ENCODE data around the gene SGMS2. TPM values are rescaled to one million over a fixed set of nuclear protein-coding genes. Genes with fewer than 3 reads are reported as not detected.

Gene SGMS2
- total and polyA plus RNA-seq, 10 of the 15 experiments (the other 5 are each of a cell fraction or from before 2014, with no cell fraction given): under 0.01 to 3.2 (median 0.17) TPM; not detected in 4

DNA sequence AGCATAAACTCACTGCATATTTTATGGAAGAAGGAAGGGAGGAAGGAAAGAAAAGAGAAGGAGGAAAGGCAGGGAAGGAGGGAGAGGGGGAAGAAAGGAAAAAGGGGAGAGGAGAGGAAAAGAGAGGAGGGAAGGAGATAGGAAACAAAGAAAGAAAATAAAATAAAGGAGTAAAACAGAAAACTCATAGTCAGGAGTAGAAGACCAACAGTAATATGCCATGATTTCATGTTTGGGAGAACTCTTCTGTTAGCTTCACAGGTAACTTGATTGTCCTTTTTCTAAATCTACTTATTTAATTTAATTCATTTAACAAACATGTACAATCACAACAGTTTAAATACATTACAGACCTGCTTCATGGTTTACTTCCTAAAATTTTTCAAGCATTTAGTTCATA, 46.8 kb upstream of the SGMS2 start:
- Histone ChIP-seq H3K4me1 (ENCODE audit: control insufficient read depth, insufficient read depth, low read length) (no peaks in the 10 kb centered on the region), H3K9ac (ENCODE audit: control insufficient read depth, insufficient read depth, low read length) (no peak overlapping the region), H3K4me3 (no peak overlapping the region), H3K27ac (ENCODE audit: control insufficient read depth, insufficient read depth) (no peak overlapping the region), H3K4me2 (ENCODE audit: control insufficient read depth, insufficient read depth) (no peak overlapping the region), H4K20me1 (ENCODE audit: control insufficient read depth, insufficient read depth) (no peaks in the 10 kb centered on the region), H3K9me3 (replicated peaks; ENCODE audit: control insufficient read depth, insufficient read depth, low read length) (no peaks in the 10 kb centered on the region; the same call in 2 of the 3 replicates), H2AFZ (ENCODE audit: control insufficient read depth, low read depth, low read length) (no peak overlapping the region), H3K27me3 (replicated peaks in 1 of 2; ENCODE audit: control insufficient read depth in 2 of 2, insufficient read depth in 2 of 2, low read length in 1 of 2) (no peaks in the 10 kb centered on the region), H3K36me3 (ENCODE audit: control insufficient read depth in 2 of 2, insufficient read depth in 2 of 2, low read length in 1 of 2) (no peaks in the 10 kb centered on the region), H3K79me2 (ENCODE audit: control insufficient read depth, insufficient read depth, low read length) (no peaks in the 10 kb centered on the region)
- CTCF ChIA-PET: interaction anchor here (0.6 kb wide), 1 partner anchor 11 kb away, joined by 3 read pairs; no protein-coding TSS in a partner anchor
- in situ Hi-C loops (cut with MboI): no loop called here
- intact Hi-C loops (cut with micrococcal nuclease; ENCODE audit: unreplicated experiment): no loop called here
- RAD21 ChIA-PET (ENCODE audit: unreplicated experiment): no interaction called here
- BruUV-seq (replicated peaks): no TSS peak
- DNase-seq (ENCODE audit: low read depth, low spot score): no peak
- no peak for ATAC-seq
- SMC1A ChIA-PET (ENCODE audit: uncharacterized antibody, unreplicated experiment): no interaction called here
- FAIRE-seq: no peak
- POLR2A ChIA-PET: no interaction called here
- TF ChIP-seq TCF3 (IDR thresholded peaks at IDR 0.05; ENCODE audit: borderline replicate concordance, insufficient read depth, low read depth, low read length) (no peak), POLR2A (IDR thresholded peaks at IDR 0.05; ENCODE audit: low read depth, low read length) (no peak), JUNB (IDR thresholded peaks at IDR 0.05) (no peak), HCFC1 (IDR thresholded peaks at IDR 0.05; ENCODE audit: low read length) (no peak), GABPA (IDR thresholded peaks at IDR 0.05; ENCODE audit: low read depth) (no peak), MTA2 (IDR thresholded peaks at IDR 0.05; ENCODE audit: low read depth) (no peak), MTA3 (IDR thresholded peaks at IDR 0.05; ENCODE audit: borderline replicate concordance, low read length) (no peak), ATF7 (IDR thresholded peaks at IDR 0.05; ENCODE audit: low read depth) (no peak), ZNF24 (IDR thresholded peaks at IDR 0.05) (no peak), ZNF207 (IDR thresholded peaks at IDR 0.05; ENCODE audit: borderline replicate concordance) (no peak), SMAD5 (IDR thresholded peaks at IDR 0.05; ENCODE audit: low read depth) (no peak), IKZF2 (IDR thresholded peaks at IDR 0.05) (no peak), YBX1 (IDR thresholded peaks at IDR 0.05) (no peak), CREM (IDR thresholded peaks at IDR 0.05; ENCODE audit: low read depth) (no peak)
- TF ChIP-seq, protein P1, sequence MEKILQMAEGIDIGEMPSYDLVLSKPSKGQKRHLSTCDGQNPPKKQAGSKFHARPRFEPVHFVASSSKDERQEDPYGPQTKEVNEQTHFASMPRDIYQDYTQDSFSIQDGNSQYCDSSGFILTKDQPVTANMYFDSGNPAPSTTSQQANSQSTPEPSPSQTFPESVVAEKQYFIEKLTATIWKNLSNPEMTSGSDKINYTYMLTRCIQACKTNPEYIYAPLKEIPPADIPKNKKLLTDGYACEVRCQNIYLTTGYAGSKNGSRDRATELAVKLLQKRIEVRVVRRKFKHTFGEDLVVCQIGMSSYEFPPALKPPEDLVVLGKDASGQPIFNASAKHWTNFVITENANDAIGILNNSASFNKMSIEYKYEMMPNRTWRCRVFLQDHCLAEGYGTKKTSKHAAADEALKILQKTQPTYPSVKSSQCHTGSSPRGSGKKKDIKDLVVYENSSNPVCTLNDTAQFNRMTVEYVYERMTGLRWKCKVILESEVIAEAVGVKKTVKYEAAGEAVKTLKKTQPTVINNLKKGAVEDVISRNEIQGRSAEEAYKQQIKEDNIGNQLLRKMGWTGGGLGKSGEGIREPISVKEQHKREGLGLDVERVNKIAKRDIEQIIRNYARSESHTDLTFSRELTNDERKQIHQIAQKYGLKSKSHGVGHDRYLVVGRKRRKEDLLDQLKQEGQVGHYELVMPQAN (conservative IDR thresholded peaks at IDR 0.05): no peak
- TF ChIP-seq, protein P2, sequence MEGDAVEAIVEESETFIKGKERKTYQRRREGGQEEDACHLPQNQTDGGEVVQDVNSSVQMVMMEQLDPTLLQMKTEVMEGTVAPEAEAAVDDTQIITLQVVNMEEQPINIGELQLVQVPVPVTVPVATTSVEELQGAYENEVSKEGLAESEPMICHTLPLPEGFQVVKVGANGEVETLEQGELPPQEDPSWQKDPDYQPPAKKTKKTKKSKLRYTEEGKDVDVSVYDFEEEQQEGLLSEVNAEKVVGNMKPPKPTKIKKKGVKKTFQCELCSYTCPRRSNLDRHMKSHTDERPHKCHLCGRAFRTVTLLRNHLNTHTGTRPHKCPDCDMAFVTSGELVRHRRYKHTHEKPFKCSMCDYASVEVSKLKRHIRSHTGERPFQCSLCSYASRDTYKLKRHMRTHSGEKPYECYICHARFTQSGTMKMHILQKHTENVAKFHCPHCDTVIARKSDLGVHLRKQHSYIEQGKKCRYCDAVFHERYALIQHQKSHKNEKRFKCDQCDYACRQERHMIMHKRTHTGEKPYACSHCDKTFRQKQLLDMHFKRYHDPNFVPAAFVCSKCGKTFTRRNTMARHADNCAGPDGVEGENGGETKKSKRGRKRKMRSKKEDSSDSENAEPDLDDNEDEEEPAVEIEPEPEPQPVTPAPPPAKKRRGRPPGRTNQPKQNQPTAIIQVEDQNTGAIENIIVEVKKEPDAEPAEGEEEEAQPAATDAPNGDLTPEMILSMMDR (IDR thresholded peaks at IDR 0.05 in 2 of 3, conservative IDR thresholded peaks at IDR 0.05 in 1 of 3; ENCODE audit: control insufficient read depth in 2 of 3, extremely low read depth in 1 of 3, insufficient read depth in 1 of 3, low read depth in 3 of 3, low read length in 3 of 3): no peak
- TF ChIP-seq, protein P3, sequence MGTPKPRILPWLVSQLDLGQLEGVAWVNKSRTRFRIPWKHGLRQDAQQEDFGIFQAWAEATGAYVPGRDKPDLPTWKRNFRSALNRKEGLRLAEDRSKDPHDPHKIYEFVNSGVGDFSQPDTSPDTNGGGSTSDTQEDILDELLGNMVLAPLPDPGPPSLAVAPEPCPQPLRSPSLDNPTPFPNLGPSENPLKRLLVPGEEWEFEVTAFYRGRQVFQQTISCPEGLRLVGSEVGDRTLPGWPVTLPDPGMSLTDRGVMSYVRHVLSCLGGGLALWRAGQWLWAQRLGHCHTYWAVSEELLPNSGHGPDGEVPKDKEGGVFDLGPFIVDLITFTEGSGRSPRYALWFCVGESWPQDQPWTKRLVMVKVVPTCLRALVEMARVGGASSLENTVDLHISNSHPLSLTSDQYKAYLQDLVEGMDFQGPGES (IDR thresholded peaks at IDR 0.05): no peak
- TF ChIP-seq, protein P4, sequence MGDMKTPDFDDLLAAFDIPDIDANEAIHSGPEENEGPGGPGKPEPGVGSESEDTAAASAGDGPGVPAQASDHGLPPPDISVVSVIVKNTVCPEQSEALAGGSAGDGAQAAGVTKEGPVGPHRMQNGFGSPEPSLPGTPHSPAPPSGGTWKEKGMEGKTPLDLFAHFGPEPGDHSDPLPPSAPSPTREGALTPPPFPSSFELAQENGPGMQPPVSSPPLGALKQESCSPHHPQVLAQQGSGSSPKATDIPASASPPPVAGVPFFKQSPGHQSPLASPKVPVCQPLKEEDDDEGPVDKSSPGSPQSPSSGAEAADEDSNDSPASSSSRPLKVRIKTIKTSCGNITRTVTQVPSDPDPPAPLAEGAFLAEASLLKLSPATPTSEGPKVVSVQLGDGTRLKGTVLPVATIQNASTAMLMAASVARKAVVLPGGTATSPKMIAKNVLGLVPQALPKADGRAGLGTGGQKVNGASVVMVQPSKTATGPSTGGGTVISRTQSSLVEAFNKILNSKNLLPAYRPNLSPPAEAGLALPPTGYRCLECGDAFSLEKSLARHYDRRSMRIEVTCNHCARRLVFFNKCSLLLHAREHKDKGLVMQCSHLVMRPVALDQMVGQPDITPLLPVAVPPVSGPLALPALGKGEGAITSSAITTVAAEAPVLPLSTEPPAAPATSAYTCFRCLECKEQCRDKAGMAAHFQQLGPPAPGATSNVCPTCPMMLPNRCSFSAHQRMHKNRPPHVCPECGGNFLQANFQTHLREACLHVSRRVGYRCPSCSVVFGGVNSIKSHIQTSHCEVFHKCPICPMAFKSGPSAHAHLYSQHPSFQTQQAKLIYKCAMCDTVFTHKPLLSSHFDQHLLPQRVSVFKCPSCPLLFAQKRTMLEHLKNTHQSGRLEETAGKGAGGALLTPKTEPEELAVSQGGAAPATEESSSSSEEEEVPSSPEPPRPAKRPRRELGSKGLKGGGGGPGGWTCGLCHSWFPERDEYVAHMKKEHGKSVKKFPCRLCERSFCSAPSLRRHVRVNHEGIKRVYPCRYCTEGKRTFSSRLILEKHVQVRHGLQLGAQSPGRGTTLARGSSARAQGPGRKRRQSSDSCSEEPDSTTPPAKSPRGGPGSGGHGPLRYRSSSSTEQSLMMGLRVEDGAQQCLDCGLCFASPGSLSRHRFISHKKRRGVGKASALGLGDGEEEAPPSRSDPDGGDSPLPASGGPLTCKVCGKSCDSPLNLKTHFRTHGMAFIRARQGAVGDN (IDR thresholded peaks at IDR 0.05): no peak
